Stimulated activated CD8-positive, alpha-beta memory T cell treated with anti-CD3 and anti-CD28 coated beads, Interleukin-15, amount 100 ng/mL, for 4 hours (primary cell): Measurements from ENCODE around the gene FBF1.
"Not testable (repeated sequence)": the region's sequence is repeated elsewhere in the genome, so short reads cannot be mapped to it uniquely, and the experiment has no call there.

Experiments used
- DNase-seq, 2 donors: peaks; one replicate each; pipeline ENCODE4 v3.0.0-alpha.2; 2020; ENCODE audit warnings: low read depth in 2 of 2

The FBF1 gene

GRCh38 chr17:75875182-75875939 is 65.5 kb downstream of the FBF1 start:
- no peak for DNase-seq

GRCh38 chr17:75874323-75875181 is 66.3 kb downstream of the FBF1 start:
- no peak for DNase-seq

GRCh38 chr17:75873587-75874322 is 67.1 kb downstream of the FBF1 start:
- DNase-seq, result no peak

- no peak for DNase-seq
Observed at GRCh38 chr17:75872434-75873351, 68.1 kb downstream of the FBF1 start.

GRCh38 chr17:75870228-75870627 is 70.6 kb downstream of the FBF1 start:
- not testable (repeated sequence) for DNase-seq

GRCh38 chr17:75869282-75870141 is 71.3 kb downstream of the FBF1 start:
- no peak for DNase-seq

GRCh38 chr17:75868730-75869281 is 72.0 kb downstream of the FBF1 start:
- not testable (repeated sequence) for DNase-seq

- not testable (repeated sequence) for DNase-seq
Observed at GRCh38 chr17:75865404-75866188, 75.2 kb downstream of the FBF1 start.

GRCh38 chr17:75864887-75865286 is 76.0 kb downstream of the FBF1 start:
- DNase-seq, result not testable (repeated sequence)

GRCh38 chr17:75864448-75864871 is 76.4 kb downstream of the FBF1 start:
- no peak for DNase-seq

GRCh38 chr17:75861927-75862317 is 78.9 kb downstream of the FBF1 start:
- DNase-seq, result no peak
